GM18517 (cell line): ENCODE results near the gene VANGL2.

Experiments
- ATAC-seq: cut with Tn5 transposase; IDR thresholded peaks from one replicate; pipeline ENCODE4 v1.9.1; 2021; ENCODE audit warnings: mild to moderate bottlenecking, moderate library complexity; ENCODE audit not compliant: unreplicated experiment

The VANGL2 gene

GRCh38 chr1:160423966-160424365, 23.6 kb downstream of the VANGL2 start:
- no peak for ATAC-seq

- no peak for ATAC-seq
Measured at GRCh38 chr1:160425847-160426246, 25.5 kb downstream of the VANGL2 start.

GRCh38 chr1:160427625-160428024, 27.3 kb downstream of the VANGL2 start:
- no peak for ATAC-seq

- no peak for ATAC-seq
Measured at GRCh38 chr1:160428053-160428452, 27.7 kb downstream of the VANGL2 start.

- ATAC-seq: no peak
Measured at GRCh38 chr1:160428655-160429054, 28.3 kb downstream of the VANGL2 start.

GRCh38 chr1:160429125-160429561, 28.8 kb downstream of the VANGL2 start:
- ATAC-seq: no peak

GRCh38 chr1:160429702-160430535, 29.6 kb downstream of the VANGL2 start:
- peak; percentile 44 for ATAC-seq

- no peak for ATAC-seq
Measured at GRCh38 chr1:160431006-160431405, 30.6 kb downstream of the VANGL2 start.

- no peak for ATAC-seq
Measured at GRCh38 chr1:160431571-160431970, 31.2 kb downstream of the VANGL2 start.

GRCh38 chr1:160432371-160432786, 32.0 kb downstream of the VANGL2 start:
- peak; percentile 62 for ATAC-seq

GRCh38 chr1:160436966-160437365, 36.6 kb downstream of the VANGL2 start:
- no peak for ATAC-seq

- ATAC-seq: peak; percentile 74
Measured at GRCh38 chr1:160437432-160438316, 37.3 kb downstream of the VANGL2 start.

- no peak for ATAC-seq
Measured at GRCh38 chr1:160438317-160438918, 38.1 kb downstream of the VANGL2 start.

GRCh38 chr1:160438935-160439334, 38.6 kb downstream of the VANGL2 start:
- ATAC-seq: no peak

- no peak for ATAC-seq
Measured at GRCh38 chr1:160439718-160440117, 39.4 kb downstream of the VANGL2 start.

- no peak for ATAC-seq
Measured at GRCh38 chr1:160446945-160447600, 46.7 kb downstream of the VANGL2 start.

GRCh38 chr1:160449494-160449893, 49.1 kb downstream of the VANGL2 start:
- ATAC-seq: no peak

- ATAC-seq: peak; percentile 54
Measured at GRCh38 chr1:160451119-160451858, 50.9 kb downstream of the VANGL2 start.

- peak; percentile 36 for ATAC-seq
Measured at GRCh38 chr1:160451859-160452232, 51.5 kb downstream of the VANGL2 start.

GRCh38 chr1:160453443-160453842, 53.1 kb downstream of the VANGL2 start:
- peak; percentile 62 for ATAC-seq
